HG03025 (cell line): ENCODE results near the gene CCDC137.

Experiments
- ATAC-seq: cut with Tn5 transposase; IDR thresholded peaks from one replicate; pipeline ENCODE4 v1.9.1; 2021; ENCODE audit warnings: mild to moderate bottlenecking, moderate library complexity; ENCODE audit not compliant: unreplicated experiment, low FRiP score

CCDC137 gene

DNA sequence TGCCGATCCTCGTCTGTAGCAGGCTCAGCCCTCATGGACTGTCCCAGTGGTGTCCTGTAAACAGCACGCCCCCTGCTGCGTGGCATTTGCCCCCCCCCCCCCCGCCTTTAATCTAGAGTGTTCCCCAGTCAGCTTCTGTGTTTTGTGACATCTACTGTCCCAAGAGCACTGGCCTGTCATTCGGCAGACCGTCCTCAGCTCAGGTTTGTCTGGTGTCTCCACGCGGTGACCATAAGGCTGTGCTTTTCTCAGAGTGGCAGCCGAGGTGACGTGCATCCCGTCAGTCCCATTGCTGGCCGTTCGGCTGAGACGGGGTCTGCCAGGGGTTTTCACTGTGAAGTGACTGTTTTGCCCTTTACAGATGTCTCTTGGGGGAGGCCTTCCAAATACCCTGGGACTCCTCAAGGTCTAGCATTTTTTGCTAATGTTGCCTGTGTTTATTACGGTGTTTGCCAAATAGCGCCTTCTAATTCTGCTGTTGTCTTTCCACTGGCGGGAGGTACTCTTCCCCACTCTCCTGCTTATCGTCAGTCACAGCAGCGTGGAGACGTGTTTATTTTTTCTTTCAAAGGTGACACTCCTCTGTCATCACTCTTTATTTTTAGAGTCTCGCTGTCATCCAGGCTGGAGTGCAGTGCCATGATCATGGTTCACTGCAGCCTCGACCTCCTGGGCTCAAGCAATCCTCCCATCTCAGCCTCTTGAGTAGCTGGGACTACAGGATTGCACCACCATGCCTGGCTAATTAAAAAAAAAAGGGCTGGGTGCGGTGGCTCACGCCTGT, 30.9 kb downstream of the CCDC137 start:
- no peak for ATAC-seq

- ATAC-seq: no peak
Observed at GRCh38 chr17:81700353-81701287, 34.1 kb downstream of the CCDC137 start.

GRCh38 chr17:81701288-81702071, 34.9 kb downstream of the CCDC137 start:
- ATAC-seq: no peak

DNA sequence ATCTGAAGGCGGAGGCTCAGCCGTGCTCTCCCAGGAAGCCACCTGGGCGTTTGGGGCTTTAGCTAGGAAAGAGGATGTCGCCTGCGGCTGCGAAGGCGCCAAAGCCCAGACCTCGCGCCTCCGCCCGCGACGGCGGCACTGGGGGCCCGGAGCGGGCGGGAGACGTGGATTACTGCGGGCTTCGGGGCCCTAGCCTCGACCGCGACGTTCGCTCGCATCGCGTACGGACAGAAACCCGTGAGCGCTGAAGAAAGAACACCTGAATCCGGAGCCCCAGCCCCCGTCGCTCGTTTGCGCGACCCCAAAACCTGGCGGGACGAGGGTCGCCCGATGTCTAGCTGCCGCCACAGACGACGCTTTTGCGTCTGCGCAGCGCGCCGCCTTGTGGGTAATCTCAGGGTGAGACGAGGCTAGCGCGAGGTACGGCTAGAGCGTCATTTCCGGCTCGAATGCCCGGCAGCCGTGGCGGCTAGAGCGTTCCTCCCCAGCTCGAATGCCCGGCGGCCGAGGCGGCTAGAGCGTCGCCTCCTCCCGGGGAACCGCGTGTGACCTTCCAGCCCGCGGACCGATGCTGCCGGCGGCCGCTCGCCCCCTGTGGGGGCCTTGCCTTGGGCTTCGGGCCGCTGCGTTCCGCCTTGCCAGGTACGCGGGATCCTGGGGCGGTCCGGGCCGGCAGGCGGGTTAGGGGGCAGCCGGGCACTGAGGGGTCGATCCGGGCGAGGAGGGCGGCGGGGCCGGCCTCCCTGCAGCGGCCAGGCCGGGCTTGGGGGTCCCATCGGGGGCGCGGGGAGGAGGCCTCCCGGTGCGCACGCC, 36.6 kb downstream of the CCDC137 start, which contains the start of gene MRPL12:
Gene MRPL12, plus strand, starts transcription at position 434 of the 813 bp plus-strand sequence. Its CDS starts 135 bp downstream, at position 569.
- ATAC-seq: peak; percentile 78

DNA sequence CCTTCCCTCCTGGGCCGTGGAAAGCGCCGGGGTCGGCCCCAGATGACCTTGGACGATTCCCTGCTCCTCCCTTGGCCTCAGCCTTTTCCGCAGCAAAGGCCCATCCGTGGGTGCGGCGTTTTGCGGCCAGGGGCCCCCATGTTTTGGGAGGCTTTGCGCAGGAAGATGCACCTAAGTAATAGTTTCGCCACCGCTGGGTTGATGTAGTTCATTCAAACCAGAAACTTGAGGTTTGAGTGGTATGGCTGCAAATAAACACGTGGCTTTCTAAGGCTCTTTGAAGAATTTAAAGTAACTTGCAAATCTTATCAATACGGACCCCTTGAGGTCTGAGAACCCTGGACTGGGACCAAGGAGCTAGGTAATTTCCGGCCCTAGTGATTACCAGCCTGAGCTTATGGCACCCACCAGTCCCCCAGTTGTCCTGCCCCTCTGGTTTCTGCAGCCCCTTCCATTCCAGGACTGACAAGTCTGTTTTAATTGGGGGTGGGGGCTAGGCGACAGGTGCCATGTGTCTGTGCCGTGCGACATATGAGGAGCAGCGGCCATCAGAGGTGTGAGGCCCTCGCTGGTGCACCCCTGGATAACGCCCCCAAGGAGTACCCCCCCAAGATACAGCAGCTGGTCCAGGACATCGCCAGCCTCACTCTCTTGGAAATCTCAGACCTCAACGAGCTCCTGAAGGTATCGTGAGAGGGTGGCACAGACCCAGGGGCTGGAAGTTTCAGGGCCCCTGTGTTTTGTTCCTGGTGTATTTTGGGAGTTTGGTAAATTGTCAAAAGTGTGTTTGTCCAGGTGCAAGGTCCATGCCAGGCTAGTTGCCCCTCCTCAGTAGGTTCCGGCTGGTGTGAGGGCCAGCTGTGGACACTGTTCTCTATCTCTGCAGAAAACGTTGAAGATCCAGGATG, 37.5 kb downstream of the CCDC137 start:
- no peak for ATAC-seq

DNA sequence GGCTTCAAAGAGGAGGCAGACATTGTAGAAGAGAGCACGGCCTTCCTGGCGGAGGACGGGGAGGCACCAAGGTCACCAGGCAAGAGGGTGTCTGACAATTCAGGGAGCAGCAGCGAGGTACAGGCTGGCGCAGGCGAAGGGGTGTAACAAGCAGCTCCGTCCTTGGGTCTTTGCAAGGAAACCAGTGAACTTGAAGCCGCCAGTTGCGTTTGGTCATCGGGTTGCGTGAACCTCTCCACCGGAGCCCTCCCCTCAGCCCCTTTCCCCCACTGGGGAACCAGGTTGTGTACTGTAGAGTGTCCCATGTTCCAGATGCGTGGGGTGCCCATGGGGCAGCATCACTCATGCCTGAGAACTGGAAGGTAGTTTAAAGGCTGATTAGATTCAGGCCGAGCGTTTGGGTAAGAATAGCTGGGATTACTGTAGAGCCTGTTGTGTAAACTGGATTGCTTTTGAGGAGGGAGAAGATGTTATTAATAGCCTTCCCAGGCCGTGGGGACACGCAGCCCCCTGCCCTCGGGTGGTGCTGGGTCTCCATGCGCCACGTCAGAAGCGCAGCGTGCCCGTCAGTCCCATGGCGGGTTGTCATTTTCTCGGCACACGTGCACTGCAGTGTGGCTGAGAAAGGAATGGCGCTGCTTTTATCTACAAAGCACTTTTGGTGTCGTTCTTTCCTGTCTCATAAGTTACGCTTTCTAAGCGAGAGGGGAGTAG, 39.1 kb downstream of the CCDC137 start:
- ATAC-seq: no peak

DNA sequence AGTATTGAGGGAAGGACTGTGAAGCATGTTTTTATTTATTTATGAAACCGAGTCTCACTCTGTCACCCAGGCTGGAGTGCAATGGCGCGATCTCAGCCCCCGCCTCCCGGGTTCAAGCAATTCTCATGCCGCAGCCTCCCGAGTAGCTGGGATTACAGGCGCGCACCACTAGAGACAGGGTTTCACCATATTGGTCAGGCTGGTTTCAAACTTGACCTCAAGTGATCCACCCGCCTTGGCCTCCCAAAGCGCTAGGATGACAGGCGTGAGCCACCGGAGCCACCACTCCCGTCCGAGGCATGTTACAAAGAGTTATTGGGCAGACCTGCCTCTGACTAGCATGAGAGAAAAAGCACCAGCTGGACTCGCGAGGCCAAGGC, 39.7 kb downstream of the CCDC137 start:
- no peak for ATAC-seq

DNA sequence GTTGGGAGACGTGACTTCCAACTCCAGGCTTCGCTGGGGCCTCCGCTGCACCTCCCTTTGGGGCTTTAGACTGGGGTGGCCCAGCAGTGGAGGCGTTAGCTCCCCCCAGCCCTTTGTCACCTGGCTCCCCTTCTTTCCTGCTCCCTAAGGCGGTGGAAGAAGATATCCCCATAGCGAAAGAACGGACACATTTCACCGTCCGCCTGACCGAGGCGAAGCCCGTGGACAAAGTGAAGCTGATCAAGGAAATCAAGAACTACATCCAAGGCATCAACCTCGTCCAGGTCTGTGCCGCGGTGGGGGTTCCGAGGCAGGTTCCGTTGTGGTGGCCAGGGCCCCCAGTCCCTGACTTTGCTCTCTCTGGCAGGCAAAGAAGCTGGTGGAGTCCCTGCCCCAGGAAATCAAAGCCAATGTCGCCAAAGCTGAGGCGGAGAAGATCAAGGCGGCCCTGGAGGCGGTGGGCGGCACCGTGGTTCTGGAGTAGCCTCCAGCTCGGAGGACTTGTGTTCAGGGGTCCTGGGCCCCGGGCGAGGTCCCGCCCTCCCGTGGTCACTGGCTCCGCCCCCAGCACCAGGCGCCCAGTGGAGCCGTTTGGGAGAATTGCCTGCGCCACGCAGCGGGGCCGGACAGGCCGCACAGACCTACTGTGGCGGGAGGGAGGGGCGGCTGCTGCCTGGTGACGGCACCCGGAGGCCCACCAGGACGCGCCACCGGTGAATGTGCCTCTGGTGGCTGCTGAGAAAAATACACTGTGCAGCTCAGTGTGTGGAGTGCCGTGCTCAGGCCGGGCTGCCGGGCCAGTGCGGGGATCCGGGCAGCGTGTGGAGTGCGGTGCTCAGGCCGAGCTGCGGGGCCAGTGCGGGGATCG, 40.5 kb downstream of the CCDC137 start:
- ATAC-seq: no peak

GRCh38 chr17:81707725-81708646, 41.4 kb downstream of the CCDC137 start:
- ATAC-seq: no peak

DNA sequence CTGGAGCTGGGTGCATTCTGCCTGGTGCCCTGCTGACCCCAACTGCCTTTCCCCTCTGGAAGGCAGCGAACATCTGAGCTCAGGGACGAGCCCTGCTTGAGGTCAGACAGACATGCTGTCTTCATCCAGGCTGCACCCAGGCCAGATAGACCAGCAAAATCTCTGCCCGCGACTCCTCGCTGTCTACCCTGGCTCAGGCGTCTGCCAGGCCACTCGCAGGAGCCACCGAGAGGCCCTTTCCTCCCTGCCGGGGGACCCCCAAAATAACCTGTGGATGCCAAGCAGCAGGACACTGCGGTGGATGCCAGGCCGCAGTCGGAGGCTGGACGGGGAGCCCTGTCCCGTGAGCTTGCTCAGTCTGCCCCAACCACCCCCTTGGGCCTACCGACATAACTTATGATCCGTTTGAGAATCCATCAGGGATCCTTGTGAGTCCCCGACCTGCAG, 42.2 kb downstream of the CCDC137 start:
- no peak for ATAC-seq

- ATAC-seq: no peak
Observed at GRCh38 chr17:81710514-81711308, 44.2 kb downstream of the CCDC137 start.

- ATAC-seq: no peak
Observed at GRCh38 chr17:81711814-81712467, 45.4 kb downstream of the CCDC137 start, which contains the start of gene SLC25A10. Gene SLC25A10 (plus strand): TSS chr17:81712284. CDS start chr17:81712427, 143 bp downstream.

DNA sequence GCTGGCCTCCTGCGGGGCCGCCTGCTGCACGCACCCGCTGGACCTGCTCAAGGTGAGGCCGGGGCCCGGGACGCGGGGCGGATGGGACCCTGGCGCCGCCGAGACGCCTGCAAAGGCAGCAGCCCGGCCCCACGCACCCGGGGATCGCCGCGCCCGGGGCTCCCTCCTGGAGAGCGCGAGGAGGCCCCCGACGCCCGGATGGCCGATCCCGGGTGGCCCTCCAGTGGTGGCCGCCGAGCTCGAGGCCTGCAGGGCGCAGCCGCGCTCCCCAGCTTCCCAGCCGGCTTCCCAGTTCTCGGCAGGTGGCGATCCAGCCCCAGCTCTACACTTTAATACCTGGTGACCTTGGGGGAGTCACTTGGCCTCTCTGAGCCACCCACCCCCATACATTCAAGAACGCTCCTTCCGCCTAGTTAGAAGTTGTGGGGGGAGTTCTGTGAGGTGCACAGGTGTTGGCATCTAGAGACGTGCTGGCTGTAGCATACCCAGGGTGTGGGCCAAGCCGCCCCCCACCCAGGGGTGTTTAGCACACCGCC, 46.0 kb downstream of the CCDC137 start:
- no peak for ATAC-seq

DNA sequence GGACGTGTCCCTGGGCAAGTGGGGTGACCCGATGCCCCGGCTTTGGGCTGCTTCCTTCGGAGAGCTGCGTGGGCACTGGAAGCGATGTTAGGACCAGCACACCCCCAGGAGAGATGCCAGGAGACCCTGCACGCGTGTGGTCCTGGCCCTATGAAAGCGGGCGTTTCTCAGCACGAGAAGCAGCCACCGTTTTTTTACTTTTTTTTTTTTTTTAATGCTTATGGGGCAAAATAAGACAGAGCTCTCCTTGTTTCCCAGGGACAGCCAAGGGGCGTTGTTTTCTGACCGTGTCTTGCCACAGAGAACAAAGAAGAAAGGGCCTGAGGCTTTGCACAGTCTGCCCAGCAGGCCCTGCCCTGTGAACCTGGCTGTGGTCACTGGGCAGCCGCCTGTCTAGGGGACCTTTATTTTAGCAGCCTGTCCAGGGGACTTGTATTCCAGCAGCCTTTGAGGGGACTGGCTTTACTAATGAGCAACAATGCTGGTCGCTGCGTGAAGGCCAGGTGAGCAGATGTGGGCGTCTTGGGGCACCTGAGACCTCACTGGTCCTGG, 46.5 kb downstream of the CCDC137 start:
- ATAC-seq: no peak
